Measurements from ENCODE around the gene CEMIP. TPM values are rescaled to one million over a fixed set of nuclear protein-coding genes. Genes with fewer than 3 reads are reported as not detected.

The CEMIP gene
- total and polyA plus RNA-seq, 10 of the 15 experiments (the other 5 are each of a cell fraction or from before 2014, with no cell fraction given), result 0.01 to 0.44 (median 0.16) TPM; not detected in 6

GRCh38 chr15:80866936-80867335, 87.8 kb downstream of the CEMIP start (continued):
- TF ChIP-seq E2F8 (IDR thresholded peaks at IDR 0.05; ENCODE audit: low read depth, partially characterized antibody) (no peak), BCL11A (IDR thresholded peaks at IDR 0.05; ENCODE audit: low read depth, low read length) (no peak), HSF1 (IDR thresholded peaks at IDR 0.05; ENCODE audit: low read depth, low read length) (no peak), CEBPZ (IDR thresholded peaks at IDR 0.05; ENCODE audit: low read depth, low read length) (no peak), TAF1 (IDR thresholded peaks at IDR 0.05; ENCODE audit: borderline replicate concordance, low read depth, low read length) (no peak), BCLAF1 (IDR thresholded peaks at IDR 0.05) (no peak), CHD4 (IDR thresholded peaks at IDR 0.05) (no peak), EGR1 (IDR thresholded peaks at IDR 0.05; ENCODE audit: borderline replicate concordance in 1 of 2, low read depth in 2 of 2, low read length in 2 of 2) (no peak), MTA2 (IDR thresholded peaks at IDR 0.05; ENCODE audit: low read depth) (no peak)

All from GM12878 (cell line).